MM.1S (cell line): ENCODE results near the gene PLCB1.

Experiments
- CTCF ChIP-seq: fragments of 300-600 bp; sonication (generic); IDR thresholded peaks from 2 replicates; pipeline ENCODE4 v1.5.1; 2016; ENCODE audit warnings: antibody characterized with exemption, low read length, mixed read lengths
- EZH2 ChIP-seq: fragments of 300-600 bp; sonication (generic); optimal IDR thresholded peaks from 2 replicates; pipeline ENCODE3; 2017; ENCODE audit warnings: low read depth, mild to moderate bottlenecking, antibody characterized with exemption, low read length, mixed read lengths
- EZH2phosphoT487 ChIP-seq: fragments of 300-600 bp; sonication (generic); IDR thresholded peaks from 2 replicates; pipeline ENCODE4 v1.6.1; 2018; ENCODE audit warnings: antibody characterized with exemption, low read length

DNA sequence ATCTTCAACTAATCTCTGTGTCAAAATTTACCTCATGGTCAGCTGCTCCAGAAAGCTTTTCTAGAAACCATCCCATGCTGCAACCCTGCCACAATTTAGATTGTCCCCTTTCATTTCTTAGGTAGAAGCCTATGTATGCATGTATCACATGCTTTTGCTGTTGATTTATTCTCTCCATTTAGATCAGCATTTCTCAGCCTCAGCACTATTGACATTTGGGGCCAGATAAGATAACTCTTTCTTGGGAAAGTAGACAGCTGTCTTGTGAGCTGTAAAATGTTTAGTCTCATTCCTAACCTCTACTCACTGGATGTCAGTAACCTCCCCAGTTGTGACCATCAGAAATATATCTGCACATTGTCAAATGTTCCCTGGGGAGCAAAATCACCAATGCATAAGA, 99.0 kb downstream of the PLCB1 start:
- no peak for TF ChIP-seq CTCF
- no peak for TF ChIP-seq EZH2
- no peak for TF ChIP-seq EZH2phosphoT487
